H9 (cell line): ENCODE results near the gene CCNG1. TPM values are rescaled to one million over a fixed set of nuclear protein-coding genes. Genes with fewer than 3 reads are reported as not detected.

Experiments used
- DNase-seq: peaks from one replicate; pipeline ENCODE4 v3.0.0-alpha.2; 2017
- H2AFZ ChIP-seq: one replicate; pipeline ENCODE4 v1.6.1; 2013; ENCODE audit warnings: mild to moderate bottlenecking, low read length, control low read depth, moderate library complexity
- H2AK5ac ChIP-seq: 2 replicates; pipeline ENCODE4 v1.6.1; 2013; ENCODE audit warnings: low read length, control low read depth, mixed read lengths; ENCODE audit not compliant: insufficient read length
- H2BK120ac ChIP-seq: one replicate; pipeline ENCODE4 v1.6.1; 2013; ENCODE audit warnings: low read depth, mild to moderate bottlenecking, low read length, control low read depth, inconsistent platforms; ENCODE audit not compliant: poor library complexity, severe bottlenecking
- H2BK12ac ChIP-seq: 2 replicates; pipeline ENCODE4 v1.6.1; 2013; ENCODE audit warnings: low read length, control low read depth, mixed read lengths, low read depth; ENCODE audit not compliant: insufficient read length
- H2BK15ac ChIP-seq: 2 replicates; pipeline ENCODE4 v1.6.1; 2013; ENCODE audit warnings: low read depth, low read length, control low read depth
- H2BK20ac ChIP-seq: one replicate; pipeline ENCODE4 v1.6.1; 2013; ENCODE audit warnings: low read depth, mild to moderate bottlenecking, low read length, control low read depth, inconsistent platforms; ENCODE audit not compliant: poor library complexity, severe bottlenecking
- H2BK5ac ChIP-seq: 2 replicates; pipeline ENCODE4 v1.6.1; 2013; ENCODE audit warnings: low read length, control low read depth, mixed read lengths; ENCODE audit not compliant: insufficient read length
- H3K14ac ChIP-seq: 2 replicates; pipeline ENCODE4 v1.6.1; 2013; ENCODE audit warnings: low read length, control low read depth; ENCODE audit not compliant: insufficient read depth
- H3K18ac ChIP-seq: 2 replicates; pipeline ENCODE4 v1.6.1; 2013; ENCODE audit warnings: low read depth, mild to moderate bottlenecking, mixed read lengths, low read length, control low read depth; ENCODE audit not compliant: insufficient read length
- H3K23ac ChIP-seq: 2 replicates; pipeline ENCODE4 v1.6.1; 2013; ENCODE audit warnings: low read length, control low read depth, mixed read lengths, low read depth; ENCODE audit not compliant: insufficient read length
- H3K23me2 ChIP-seq: 2 replicates; pipeline ENCODE4 v1.6.1; 2013; ENCODE audit warnings: low read depth, mild to moderate bottlenecking, mixed read lengths, low read length, control low read depth; ENCODE audit not compliant: insufficient read length, poor library complexity, severe bottlenecking
- H3K27ac ChIP-seq: 2 replicates; pipeline ENCODE4 v1.5.1; 2013; ENCODE audit warnings: low read length, control low read depth, mixed read lengths, low read depth; ENCODE audit not compliant: insufficient read length
- H3K27me3 ChIP-seq: 2 replicates; pipeline ENCODE4 v1.6.1; 2013; ENCODE audit warnings: low read length, control low read depth, inconsistent platforms; ENCODE audit not compliant: insufficient read depth
- H3K4ac ChIP-seq: 2 replicates; pipeline ENCODE4 v1.6.1; 2013; ENCODE audit warnings: low read depth, mild to moderate bottlenecking, control low read depth, inconsistent platforms, low read length, moderate library complexity
- H3K4me1 ChIP-seq: 2 replicates; pipeline ENCODE4 v1.6.1; 2013; ENCODE audit warnings: low read length, control low read depth, inconsistent platforms; ENCODE audit not compliant: insufficient read depth
- H3K4me2 ChIP-seq: 2 replicates; pipeline ENCODE4 v1.6.1; 2013; ENCODE audit warnings: low read length, control low read depth, mixed read lengths; ENCODE audit not compliant: insufficient read length, insufficient read depth
- H3K56ac ChIP-seq: 2 replicates; pipeline ENCODE4 v1.6.1; 2013; ENCODE audit warnings: low read depth, mild to moderate bottlenecking, mixed read lengths, low read length, control low read depth; ENCODE audit not compliant: insufficient read length
- H3K79me1 ChIP-seq: 2 replicates; pipeline ENCODE4 v1.6.1; 2013; ENCODE audit warnings: low read depth, mild to moderate bottlenecking, moderate library complexity, low read length, control low read depth, inconsistent platforms; ENCODE audit not compliant: insufficient read depth, poor library complexity, severe bottlenecking
- H3K79me2 ChIP-seq: 2 replicates; pipeline ENCODE4 v1.6.1; 2013; ENCODE audit warnings: low read length, control low read depth, inconsistent platforms; ENCODE audit not compliant: insufficient read depth
- H3K9ac ChIP-seq: 2 replicates; pipeline ENCODE4 v1.6.1; 2013; ENCODE audit warnings: low read length, control low read depth, mixed read lengths; ENCODE audit not compliant: insufficient read length; ENCODE audit errors: extremely low read depth
- H3K9me3 ChIP-seq: one replicate; pipeline ENCODE4 v1.6.1; 2013; ENCODE audit warnings: low read depth, low read length, inconsistent platforms; ENCODE audit not compliant: control insufficient read depth
- H3T11ph ChIP-seq: one replicate; pipeline ENCODE4 v1.6.1; 2013; ENCODE audit warnings: mild to moderate bottlenecking, low read length, control low read depth, inconsistent platforms
- H4K20me1 ChIP-seq: one replicate; pipeline ENCODE4 v1.6.1; 2013; ENCODE audit not compliant: control insufficient read depth, insufficient read length, insufficient read depth
- H4K5ac ChIP-seq: 2 replicates; pipeline ENCODE4 v1.6.1; 2013; ENCODE audit warnings: low read depth, mild to moderate bottlenecking, mixed read lengths, low read length, control low read depth; ENCODE audit not compliant: insufficient read length
- H4K8ac ChIP-seq: replicated peaks from 2 replicates; pipeline ENCODE4 v1.6.1; 2013; ENCODE audit warnings: low read length, control low read depth, mixed read lengths, low read depth; ENCODE audit not compliant: insufficient read length
- H4K91ac ChIP-seq: 2 replicates; pipeline ENCODE4 v1.6.1; 2013; ENCODE audit warnings: low read depth, mild to moderate bottlenecking, moderate library complexity, mixed read lengths, low read length, control low read depth; ENCODE audit not compliant: insufficient read length
- H3K27ac Mint-ChIP-seq, 3 experiments: 2 replicates in 2 of 3; 3 replicates in 1 of 3; pipeline ENCODE4 v1.8.0; 2020 to 2021; ENCODE audit warnings: mixed read lengths in 3 of 3, mild to moderate bottlenecking in 1 of 3, moderate library complexity in 1 of 3
- H3K27me3 Mint-ChIP-seq: 2 replicates; pipeline ENCODE4 v1.8.0; 2021; ENCODE audit warnings: low read depth, mild to moderate bottlenecking, moderate library complexity, mixed read lengths
- H3K36me3 Mint-ChIP-seq, 3 experiments: 2 replicates in 2 of 3; 3 replicates in 1 of 3; pipeline ENCODE4 v1.8.0; 2020 to 2021; ENCODE audit warnings: low read depth in 3 of 3, mixed read lengths in 3 of 3; ENCODE audit not compliant: insufficient read depth in 1 of 3
- H3K4me1 Mint-ChIP-seq, 2 experiments: 2 replicates each; pipeline ENCODE4 v1.8.0; 2020; ENCODE audit warnings: mixed read lengths in 2 of 2
- H3K4me3 Mint-ChIP-seq, 2 experiments: 2 replicates in 1 of 2; 3 replicates in 1 of 2; pipeline ENCODE4 v1.8.0; 2020 to 2021; ENCODE audit warnings: mild to moderate bottlenecking in 2 of 2, mixed read lengths in 2 of 2, moderate library complexity in 1 of 2
- H3K9me3 Mint-ChIP-seq, 2 experiments: 2 replicates in 1 of 2; 3 replicates in 1 of 2; pipeline ENCODE4 v1.8.0; 2020; ENCODE audit warnings: mild to moderate bottlenecking in 2 of 2, mixed read lengths in 2 of 2, moderate library complexity in 1 of 2
- WGBS: extraction: QIAGEN DNeasy Blood & Tissue Kit; methylation state at CpG from one replicate; pipeline ENCODE4 v1.1.7; 2013; ENCODE audit warnings: missing lambda C conversion rate, low lambda C conversion rate, mixed read lengths; ENCODE audit not compliant: insufficient read length; ENCODE audit errors: extremely low coverage; 5-methylcytosine and 5-hydroxymethylcytosine counted together
- total RNA-seq: library from RNA; stranded (reverse); gene quantifications from 2 replicates; pipeline ENCODE4 v1.2.1, GENCODE V29; 2021
- TF ChIP-seq, protein P1 (sequence below): fragments of 200-600 bp; sonication (generic); conservative IDR thresholded peaks from 3 replicates; pipeline ENCODE4 v1.8.0; 2021; ENCODE audit warnings: antibody characterized with exemption, mild to moderate bottlenecking

CCNG1 gene
- total RNA-seq, 1 experiment from 2014 or later: 521 TPM

DNA sequence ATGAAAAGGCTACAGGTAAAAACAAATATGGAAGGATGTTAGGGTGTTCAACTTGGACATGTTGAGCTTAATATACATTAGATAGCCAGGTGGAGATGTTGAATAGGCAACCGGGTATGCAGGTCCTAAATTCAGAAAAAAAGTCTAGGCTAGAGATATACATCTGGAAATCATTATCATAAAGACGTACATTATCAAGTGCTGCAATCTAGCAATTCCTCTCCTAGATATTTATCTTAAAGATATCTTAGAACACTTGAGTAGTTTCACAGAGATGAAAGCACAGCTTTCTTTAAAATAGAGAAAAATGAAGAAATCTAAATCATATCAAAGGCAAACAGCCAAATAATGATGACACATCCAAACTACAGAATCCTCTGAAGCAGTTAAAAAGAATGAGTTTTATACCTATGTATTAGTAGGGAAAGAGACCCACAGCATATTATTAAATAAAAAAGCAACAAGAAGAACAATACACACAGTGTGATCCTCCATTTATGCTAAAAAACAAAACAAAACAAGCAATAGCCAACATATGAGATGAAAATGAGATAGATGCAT lies 18.7 kb downstream of the CCNG1 start:
- Histone ChIP-seq H2BK20ac (no peak overlapping the region), H3K56ac (no peak overlapping the region), H4K91ac (no peak overlapping the region), H4K8ac (no peak overlapping the region), H2AFZ (no peak overlapping the region), H3K9me3 (no peaks in the 10 kb centered on the region), H3K23me2 (peaks cover 4% of the 10 kb centered on the region), H3K14ac (no peak overlapping the region), H3K18ac (no peak overlapping the region), H3K79me2 (no peaks in the 10 kb centered on the region; the same call in 1 of the 2 replicates), H2BK120ac (no peak overlapping the region), H4K20me1 (no peaks in the 10 kb centered on the region), H3K4me2 (no peak overlapping the region), H3K27ac (no peak overlapping the region), H3K23ac (no peak overlapping the region), H2BK15ac (no peak overlapping the region), H3T11ph (no peak overlapping the region), H3K4ac (no peak overlapping the region), H2BK5ac (no peak overlapping the region), H2BK12ac (no peak overlapping the region), H3K27me3 (no peaks in the 10 kb centered on the region; the same call in 1 of the 2 replicates), H2AK5ac (no peak overlapping the region), H3K9ac (no peak overlapping the region), H3K79me1 (no peaks in the 10 kb centered on the region), H4K5ac (no peak overlapping the region), H3K4me1 (no peaks in the 10 kb centered on the region)
- Mint-ChIP-seq H3K4me3 (no peak overlapping the region), H3K9me3 (no peaks in the 10 kb centered on the region), H3K27ac (no peak overlapping the region), H3K27me3 (peaks cover 3% of the 10 kb centered on the region; the same call in 1 of the 2 replicates), H3K36me3 (peaks cover 17 to 38% (median 36%) of the 10 kb centered on the region in 3 experiments; a peak in 6 of 7 replicates), H3K4me1 (peaks cover 5 to 18% of the 10 kb centered on the region in 2 experiments)
- DNase-seq: no peak
- TF ChIP-seq, protein P1, sequence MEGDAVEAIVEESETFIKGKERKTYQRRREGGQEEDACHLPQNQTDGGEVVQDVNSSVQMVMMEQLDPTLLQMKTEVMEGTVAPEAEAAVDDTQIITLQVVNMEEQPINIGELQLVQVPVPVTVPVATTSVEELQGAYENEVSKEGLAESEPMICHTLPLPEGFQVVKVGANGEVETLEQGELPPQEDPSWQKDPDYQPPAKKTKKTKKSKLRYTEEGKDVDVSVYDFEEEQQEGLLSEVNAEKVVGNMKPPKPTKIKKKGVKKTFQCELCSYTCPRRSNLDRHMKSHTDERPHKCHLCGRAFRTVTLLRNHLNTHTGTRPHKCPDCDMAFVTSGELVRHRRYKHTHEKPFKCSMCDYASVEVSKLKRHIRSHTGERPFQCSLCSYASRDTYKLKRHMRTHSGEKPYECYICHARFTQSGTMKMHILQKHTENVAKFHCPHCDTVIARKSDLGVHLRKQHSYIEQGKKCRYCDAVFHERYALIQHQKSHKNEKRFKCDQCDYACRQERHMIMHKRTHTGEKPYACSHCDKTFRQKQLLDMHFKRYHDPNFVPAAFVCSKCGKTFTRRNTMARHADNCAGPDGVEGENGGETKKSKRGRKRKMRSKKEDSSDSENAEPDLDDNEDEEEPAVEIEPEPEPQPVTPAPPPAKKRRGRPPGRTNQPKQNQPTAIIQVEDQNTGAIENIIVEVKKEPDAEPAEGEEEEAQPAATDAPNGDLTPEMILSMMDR: no peak
- WGBS: no CpG with 5 or more reads among the region's 2 CpGs
